Measurements from ENCODE around the gene FSD2.

The FSD2 gene

GRCh38 chr15:82840166-82840565 lies 34.3 kb upstream of the FSD2 start:
- no peak overlapping the region for H3K27ac ChIP-seq
- ChIA-PET POLR2A (ENCODE audit: low non-redundant PET) (no interaction called here), CTCF (interaction anchor here (1.1 kb wide), 1 partner anchor 160 kb away, joined by 3 read pairs; no protein-coding TSS in a partner anchor)
- DNase-seq (ENCODE audit: low spot score) = no peak
- no peak for TF ChIP-seq CTCF (conservative IDR thresholded peaks at IDR 0.05; ENCODE audit: low read depth)

- ChIA-PET POLR2A (ENCODE audit: low non-redundant PET) (no interaction called here), CTCF (interaction anchor here (0.6 kb wide), 1 partner anchor 162 kb away, joined by 3 read pairs; no protein-coding TSS in a partner anchor)
- no peak overlapping the region for H3K27ac ChIP-seq
- no peak for DNase-seq (ENCODE audit: low spot score)
- TF ChIP-seq CTCF (conservative IDR thresholded peaks at IDR 0.05; ENCODE audit: low read depth) = no peak
These were observed 33.3 kb upstream of the FSD2 start for GRCh38 chr15:82839136-82839535.

GRCh38 chr15:82838096-82838735 lies 32.3 kb upstream of the FSD2 start:
- DNase-seq (ENCODE audit: low spot score) = no peak
- ChIA-PET POLR2A (ENCODE audit: low non-redundant PET) (no interaction called here), CTCF (no interaction called here)
- H3K27ac ChIP-seq = no peak overlapping the region; the same call in 1 of the 2 replicates
- no peak for TF ChIP-seq CTCF (conservative IDR thresholded peaks at IDR 0.05; ENCODE audit: low read depth)

- peak overlapping the region; percentile 52 for H3K27ac ChIP-seq
- TF ChIP-seq CTCF (conservative IDR thresholded peaks at IDR 0.05; ENCODE audit: low read depth) = no peak
- ChIA-PET CTCF (no interaction called here), POLR2A (ENCODE audit: low non-redundant PET) (no interaction called here)
- no peak for DNase-seq (ENCODE audit: low spot score)
These were observed 29.6 kb upstream of the FSD2 start for GRCh38 chr15:82835391-82835917.

GRCh38 chr15:82833362-82833682 lies 27.5 kb upstream of the FSD2 start:
- DNase-seq (ENCODE audit: low spot score) = no peak
- POLR2A ChIA-PET (ENCODE audit: low non-redundant PET) = no interaction called here
- peak overlapping the region; percentile 100 for H3K27ac ChIP-seq
- TF ChIP-seq CTCF (conservative IDR thresholded peaks at IDR 0.05; ENCODE audit: low read depth) = no peak
- CTCF ChIA-PET = interaction anchor here (0.6 kb wide), 1 partner anchor 154 kb away, joined by 3 read pairs; no protein-coding TSS in a partner anchor

GRCh38 chr15:82832601-82833361 lies 26.9 kb upstream of the FSD2 start:
- peak; percentile 93 for DNase-seq (ENCODE audit: low spot score)
- peak overlapping the region; percentile 100 for H3K27ac ChIP-seq
- TF ChIP-seq CTCF (conservative IDR thresholded peaks at IDR 0.05; ENCODE audit: low read depth) = no peak
- CTCF ChIA-PET = interaction anchor here (0.9 kb wide), 1 partner anchor 17 kb away, joined by 5 read pairs; no protein-coding TSS in a partner anchor
- POLR2A ChIA-PET (ENCODE audit: low non-redundant PET) = interaction anchor here (0.8 kb wide), 1 partner anchor 292 kb away, joined by 5 read pairs; the partner anchor contains the start of gene RPS17

Data from RWPE1 (cell line).